ENCODE results near the gene TSPAN14.

Gene TSPAN14

GRCh38 chr10:80509403-80510161, 55.5 kb downstream of the TSPAN14 start:
- peaks cover 24% of the 10 kb centered on the region; the same call in 1 of the 2 replicates for H3K4me1 ChIP-seq (ENCODE audit: control insufficient read depth, insufficient read depth, low read length)
- H3K27ac ChIP-seq (ENCODE audit: low read depth, low read length), result no peak overlapping the region
- peaks cover 42% of the 10 kb centered on the region for H3K36me3 ChIP-seq (ENCODE audit: control insufficient read depth, insufficient read depth, low read length)
- H3K9me3 ChIP-seq (ENCODE audit: control insufficient read depth, insufficient read depth, low read depth, low read length), result no peaks in the 10 kb centered on the region
- no peak overlapping the region for H3K4me3 ChIP-seq (ENCODE audit: low read depth, low read length)
- H3K27me3 ChIP-seq (ENCODE audit: control insufficient read depth, insufficient read depth, low read length), result no peaks in the 10 kb centered on the region
- no peak overlapping the region for H3K9ac ChIP-seq (ENCODE audit: low read length)

- Histone ChIP-seq H3K9ac (ENCODE audit: low read length) (no peak overlapping the region), H3K27me3 (ENCODE audit: control insufficient read depth, insufficient read depth, low read length) (no peaks in the 10 kb centered on the region), H3K36me3 (ENCODE audit: control insufficient read depth, insufficient read depth, low read length) (peaks cover 59% of the 10 kb centered on the region), H3K4me3 (ENCODE audit: low read depth, low read length) (no peak overlapping the region), H3K9me3 (ENCODE audit: control insufficient read depth, insufficient read depth, low read depth, low read length) (no peaks in the 10 kb centered on the region), H3K27ac (ENCODE audit: low read depth, low read length) (no peak overlapping the region), H3K4me1 (ENCODE audit: control insufficient read depth, insufficient read depth, low read length) (peaks cover 10% of the 10 kb centered on the region; the same call in 1 of the 2 replicates)
Measured at GRCh38 chr10:80512031-80512526, 58.0 kb downstream of the TSPAN14 start.

DNA sequence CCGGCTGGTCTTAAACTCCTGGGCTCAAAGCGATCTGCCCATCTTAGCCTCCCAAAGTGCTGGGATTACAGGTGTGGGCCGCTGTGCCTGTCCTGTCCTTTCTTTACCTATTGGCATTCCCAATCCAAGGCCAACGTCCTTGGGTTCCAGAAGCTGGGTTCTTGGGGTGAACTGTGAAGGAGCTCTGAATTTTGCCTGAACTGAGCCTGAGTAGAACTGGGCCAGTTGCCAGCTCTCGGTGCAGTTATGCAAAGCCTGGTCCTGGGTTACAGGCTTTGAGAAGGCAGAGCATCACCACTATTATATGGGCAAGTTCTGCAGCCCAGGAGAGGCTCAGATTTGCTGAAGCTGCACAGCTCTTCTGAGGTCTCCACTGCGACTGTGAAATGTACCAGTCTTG, 59.0 kb downstream of the TSPAN14 start:
- H3K4me3 ChIP-seq (ENCODE audit: low read depth, low read length), result no peak overlapping the region
- no peak overlapping the region for H3K27ac ChIP-seq (ENCODE audit: low read depth, low read length)
- H3K9ac ChIP-seq (ENCODE audit: low read length), result no peak overlapping the region
- peaks cover 8% of the 10 kb centered on the region; the same call in 1 of the 2 replicates for H3K4me1 ChIP-seq (ENCODE audit: control insufficient read depth, insufficient read depth, low read length)
- no peaks in the 10 kb centered on the region for H3K9me3 ChIP-seq (ENCODE audit: control insufficient read depth, insufficient read depth, low read depth, low read length)
- H3K36me3 ChIP-seq (ENCODE audit: control insufficient read depth, insufficient read depth, low read length), result peaks cover 69% of the 10 kb centered on the region
- H3K27me3 ChIP-seq (ENCODE audit: control insufficient read depth, insufficient read depth, low read length), result no peaks in the 10 kb centered on the region

GRCh38 chr10:80515511-80515910, 61.4 kb downstream of the TSPAN14 start:
- no peaks in the 10 kb centered on the region for H3K9me3 ChIP-seq (ENCODE audit: control insufficient read depth, insufficient read depth, low read depth, low read length)
- H3K4me1 ChIP-seq (ENCODE audit: control insufficient read depth, insufficient read depth, low read length), result no peaks in the 10 kb centered on the region; the same call in 1 of the 2 replicates
- no peak overlapping the region for H3K9ac ChIP-seq (ENCODE audit: low read length)
- H3K36me3 ChIP-seq (ENCODE audit: control insufficient read depth, insufficient read depth, low read length), result peaks cover 68% of the 10 kb centered on the region
- H3K27me3 ChIP-seq (ENCODE audit: control insufficient read depth, insufficient read depth, low read length), result no peaks in the 10 kb centered on the region
- H3K27ac ChIP-seq (ENCODE audit: low read depth, low read length), result no peak overlapping the region
- H3K4me3 ChIP-seq (ENCODE audit: low read depth, low read length), result no peak overlapping the region

- H3K4me3 ChIP-seq (ENCODE audit: low read depth, low read length), result no peak overlapping the region
- H3K9me3 ChIP-seq (ENCODE audit: control insufficient read depth, insufficient read depth, low read depth, low read length), result no peaks in the 10 kb centered on the region
- H3K4me1 ChIP-seq (ENCODE audit: control insufficient read depth, insufficient read depth, low read length), result no peaks in the 10 kb centered on the region; the same call in 1 of the 2 replicates
- no peak overlapping the region for H3K27ac ChIP-seq (ENCODE audit: low read depth, low read length)
- H3K36me3 ChIP-seq (ENCODE audit: control insufficient read depth, insufficient read depth, low read length), result peaks cover 68% of the 10 kb centered on the region
- H3K9ac ChIP-seq (ENCODE audit: low read length), result no peak overlapping the region
- H3K27me3 ChIP-seq (ENCODE audit: control insufficient read depth, insufficient read depth, low read length), result no peaks in the 10 kb centered on the region
Measured at GRCh38 chr10:80515941-80516340, 61.8 kb downstream of the TSPAN14 start.

- no peak overlapping the region for H3K9ac ChIP-seq (ENCODE audit: low read length)
- no peaks in the 10 kb centered on the region for H3K27me3 ChIP-seq (ENCODE audit: control insufficient read depth, insufficient read depth, low read length)
- H3K9me3 ChIP-seq (ENCODE audit: control insufficient read depth, insufficient read depth, low read depth, low read length), result no peaks in the 10 kb centered on the region
- H3K4me3 ChIP-seq (ENCODE audit: low read depth, low read length), result no peak overlapping the region
- no peak overlapping the region for H3K27ac ChIP-seq (ENCODE audit: low read depth, low read length)
- no peaks in the 10 kb centered on the region; the same call in 1 of the 2 replicates for H3K4me1 ChIP-seq (ENCODE audit: control insufficient read depth, insufficient read depth, low read length)
- peaks cover 67% of the 10 kb centered on the region for H3K36me3 ChIP-seq (ENCODE audit: control insufficient read depth, insufficient read depth, low read length)
Measured at GRCh38 chr10:80516506-80517075, 62.5 kb downstream of the TSPAN14 start.

- no peak overlapping the region for H3K27ac ChIP-seq (ENCODE audit: low read depth, low read length)
- no peaks in the 10 kb centered on the region for H3K9me3 ChIP-seq (ENCODE audit: control insufficient read depth, insufficient read depth, low read depth, low read length)
- peaks cover 57% of the 10 kb centered on the region for H3K36me3 ChIP-seq (ENCODE audit: control insufficient read depth, insufficient read depth, low read length)
Measured at GRCh38 chr10:80517416-80518142, 63.5 kb downstream of the TSPAN14 start.

GRCh38 chr10:80518143-80518806, 64.2 kb downstream of the TSPAN14 start:
- no peak overlapping the region for H3K27ac ChIP-seq (ENCODE audit: low read depth, low read length)
- no peaks in the 10 kb centered on the region for H3K9me3 ChIP-seq (ENCODE audit: control insufficient read depth, insufficient read depth, low read depth, low read length)
- no peaks in the 10 kb centered on the region; the same call in 1 of the 2 replicates for H3K4me1 ChIP-seq (ENCODE audit: control insufficient read depth, insufficient read depth, low read length)
- H3K27me3 ChIP-seq (ENCODE audit: control insufficient read depth, insufficient read depth, low read length), result no peaks in the 10 kb centered on the region
- H3K36me3 ChIP-seq (ENCODE audit: control insufficient read depth, insufficient read depth, low read length), result peaks cover 51% of the 10 kb centered on the region
- H3K4me3 ChIP-seq (ENCODE audit: low read depth, low read length), result no peak overlapping the region
- no peak overlapping the region for H3K9ac ChIP-seq (ENCODE audit: low read length)

More at GRCh38 chr10:80517416-80518142, 63.5 kb downstream of the TSPAN14 start:
- Histone ChIP-seq H3K4me3 (ENCODE audit: low read depth, low read length) (no peak overlapping the region), H3K9ac (ENCODE audit: low read length) (no peak overlapping the region), H3K27me3 (ENCODE audit: control insufficient read depth, insufficient read depth, low read length) (no peaks in the 10 kb centered on the region), H3K4me1 (ENCODE audit: control insufficient read depth, insufficient read depth, low read length) (no peaks in the 10 kb centered on the region; the same call in 1 of the 2 replicates)

DNA sequence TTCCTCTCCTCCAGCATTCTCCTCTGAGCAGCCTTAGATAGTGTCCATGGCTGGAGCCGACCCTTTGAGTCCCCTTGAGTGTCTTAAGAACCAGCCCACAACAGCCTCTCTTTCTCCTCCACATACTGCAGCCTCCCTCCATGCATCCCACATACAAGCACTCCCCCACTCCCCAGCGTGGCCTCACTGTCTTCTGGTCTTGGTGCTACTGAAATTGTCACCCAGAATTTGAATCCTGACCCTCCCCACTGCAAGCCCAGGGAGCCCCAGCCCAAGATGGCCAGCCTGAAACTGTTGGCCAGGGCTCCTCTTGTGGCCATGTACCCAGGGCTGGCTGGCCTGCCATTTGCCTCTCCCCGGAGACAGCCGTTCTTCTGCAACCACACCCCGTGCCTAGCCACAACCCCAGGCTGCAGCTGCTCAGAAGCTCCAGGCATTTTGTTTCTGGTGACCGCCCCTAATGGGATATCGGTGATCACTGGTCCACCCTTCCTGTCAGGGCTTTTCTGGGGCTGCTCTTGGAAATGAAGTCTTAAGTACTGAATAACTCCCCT, 64.8 kb downstream of the TSPAN14 start:
- no peak overlapping the region for H3K9ac ChIP-seq (ENCODE audit: low read length)
- no peaks in the 10 kb centered on the region for H3K9me3 ChIP-seq (ENCODE audit: control insufficient read depth, insufficient read depth, low read depth, low read length)
- no peak overlapping the region for H3K4me3 ChIP-seq (ENCODE audit: low read depth, low read length)
- H3K4me1 ChIP-seq (ENCODE audit: control insufficient read depth, insufficient read depth, low read length), result no peaks in the 10 kb centered on the region; the same call in 1 of the 2 replicates
- H3K27ac ChIP-seq (ENCODE audit: low read depth, low read length), result no peak overlapping the region
- peaks cover 45% of the 10 kb centered on the region for H3K36me3 ChIP-seq (ENCODE audit: control insufficient read depth, insufficient read depth, low read length)
- no peaks in the 10 kb centered on the region for H3K27me3 ChIP-seq (ENCODE audit: control insufficient read depth, insufficient read depth, low read length)

DNA sequence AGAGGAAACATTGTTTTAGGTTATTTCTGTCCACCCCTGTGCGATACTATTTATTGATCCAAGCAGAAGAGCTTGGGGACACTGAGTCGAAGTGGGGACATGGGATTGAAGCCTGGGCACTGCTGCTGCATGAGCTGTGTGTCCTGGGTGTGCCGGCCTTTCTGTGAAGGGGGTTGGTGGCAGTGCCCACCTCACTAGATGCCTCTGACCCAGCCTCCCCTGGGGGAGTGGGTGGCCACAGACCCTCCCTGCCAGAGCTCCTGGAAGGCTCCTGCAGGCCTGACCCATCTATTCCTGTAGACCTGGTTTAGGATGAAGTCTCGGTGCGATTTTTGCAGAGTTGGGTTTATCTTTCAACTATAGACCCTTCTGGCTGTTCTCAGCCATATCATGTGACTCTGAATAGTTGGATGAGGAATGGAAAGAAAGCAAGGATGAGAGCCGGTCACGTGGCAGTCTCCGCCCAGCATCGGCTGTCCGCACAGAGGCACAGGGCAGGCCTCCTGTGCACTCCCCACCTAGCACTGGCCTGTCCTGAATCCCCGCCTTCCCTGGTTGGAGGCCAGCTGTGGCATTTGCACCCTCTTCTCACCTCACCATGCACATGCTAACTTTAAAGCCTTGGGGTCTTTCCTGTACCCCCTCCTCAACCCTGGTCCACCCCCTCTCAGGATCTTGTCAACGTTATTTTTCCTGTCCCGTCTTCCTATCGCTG, 66.0 kb downstream of the TSPAN14 start:
- H3K9ac ChIP-seq (ENCODE audit: low read length), result no peak overlapping the region
- H3K4me3 ChIP-seq (ENCODE audit: low read depth, low read length), result no peak overlapping the region
- no peaks in the 10 kb centered on the region for H3K27me3 ChIP-seq (ENCODE audit: control insufficient read depth, insufficient read depth, low read length)
- H3K36me3 ChIP-seq (ENCODE audit: control insufficient read depth, insufficient read depth, low read length), result peaks cover 34% of the 10 kb centered on the region
- H3K4me1 ChIP-seq (ENCODE audit: control insufficient read depth, insufficient read depth, low read length), result no peaks in the 10 kb centered on the region; the same call in 1 of the 2 replicates
- no peaks in the 10 kb centered on the region for H3K9me3 ChIP-seq (ENCODE audit: control insufficient read depth, insufficient read depth, low read depth, low read length)
- no peak overlapping the region for H3K27ac ChIP-seq (ENCODE audit: low read depth, low read length)
